WERI-Rb-1 (cell line): ENCODE results near the gene ZSCAN5B.
"Not testable (repeated sequence)": the region's sequence is repeated elsewhere in the genome, so short reads cannot be mapped to it uniquely, and the experiment has no call there.

Experiments
- DNase-seq: peaks from one replicate; pipeline ENCODE4 v3.0.0-alpha.2; 2020
- H3K27ac ChIP-seq: fragments of 250-450 bp; sonication (Bioruptor Pico); 2 replicates; pipeline ENCODE4 v1.5.1; 2020; ENCODE audit warnings: mild to moderate bottlenecking, moderate library complexity
- H3K27me3 ChIP-seq: fragments of 250-450 bp; sonication (Bioruptor Pico); 2 replicates; pipeline ENCODE4 v1.5.1; 2021; ENCODE audit warnings: mild to moderate bottlenecking, low read depth, moderate library complexity; ENCODE audit not compliant: insufficient read depth, severe bottlenecking
- H3K36me3 ChIP-seq: fragments of 250-450 bp; sonication (Bioruptor Pico); 2 replicates; pipeline ENCODE4 v1.5.1; 2020; ENCODE audit warnings: mild to moderate bottlenecking, moderate library complexity
- H3K4me3 ChIP-seq: 2 replicates; pipeline ENCODE4 v1.5.1; 2011; ENCODE audit warnings: low read depth, mild to moderate bottlenecking, control low read depth, low read length
- H3K9me3 ChIP-seq: fragments of 250-450 bp; sonication (Bioruptor Pico); 2 replicates; pipeline ENCODE4 v1.5.1; 2021; ENCODE audit warnings: mild to moderate bottlenecking, moderate library complexity; ENCODE audit not compliant: severe bottlenecking
- CTCF ChIP-seq: IDR thresholded peaks from 2 replicates; pipeline ENCODE4 v1.5.1; 2011; ENCODE audit warnings: low read depth, mild to moderate bottlenecking, control low read depth, inconsistent platforms, low read length

The ZSCAN5B gene

GRCh38 chr19:56152644-56153043 is 44.9 kb downstream of the ZSCAN5B start:
- H3K9me3 ChIP-seq, result peaks cover 2% of the 10 kb centered on the region
- peak overlapping the region; percentile 57 for H3K27ac ChIP-seq
- no peak for TF ChIP-seq CTCF
- peaks cover 34% of the 10 kb centered on the region for H3K36me3 ChIP-seq
- no peaks in the 10 kb centered on the region for H3K27me3 ChIP-seq
- peak; percentile 19 for DNase-seq
- no peak overlapping the region for H3K4me3 ChIP-seq

- Histone ChIP-seq H3K36me3 (peaks cover 31% of the 10 kb centered on the region), H3K27me3 (no peaks in the 10 kb centered on the region), H3K9me3 (peaks cover 2% of the 10 kb centered on the region), H3K4me3 (no peak overlapping the region), H3K27ac (no peak overlapping the region)
- no peak for DNase-seq
- TF ChIP-seq CTCF, result no peak
These were observed 47.2 kb downstream of the ZSCAN5B start for GRCh38 chr19:56150358-56150757.

- Histone ChIP-seq H3K27ac (no peak overlapping the region), H3K27me3 (no peaks in the 10 kb centered on the region), H3K4me3 (no peak overlapping the region), H3K36me3 (peaks cover 26% of the 10 kb centered on the region), H3K9me3 (peaks cover 2% of the 10 kb centered on the region)
- no peak for TF ChIP-seq CTCF
- no peak for DNase-seq
These were observed 47.9 kb downstream of the ZSCAN5B start for GRCh38 chr19:56149656-56150038.

GRCh38 chr19:56148955-56149655 is 48.5 kb downstream of the ZSCAN5B start:
- not testable (repeated sequence) for DNase-seq, H3K4me3 ChIP-seq, H3K27ac ChIP-seq, H3K27me3 ChIP-seq, H3K9me3 ChIP-seq
- H3K36me3 ChIP-seq, result peaks cover 21% of the 10 kb centered on the region

GRCh38 chr19:56148096-56148495 is 49.5 kb downstream of the ZSCAN5B start:
- TF ChIP-seq CTCF, result no peak
- Histone ChIP-seq H3K36me3 (peaks cover 17% of the 10 kb centered on the region), H3K4me3 (no peak overlapping the region), H3K27me3 (no peaks in the 10 kb centered on the region), H3K27ac (no peak overlapping the region), H3K9me3 (peaks cover 2% of the 10 kb centered on the region)
- DNase-seq, result no peak

- no peaks in the 10 kb centered on the region for H3K9me3 ChIP-seq
- peaks cover 25% of the 10 kb centered on the region for H3K36me3 ChIP-seq
- no peak for TF ChIP-seq CTCF
- no peak for DNase-seq
- H3K4me3 ChIP-seq, result no peak overlapping the region
- no peak overlapping the region for H3K27ac ChIP-seq
- H3K27me3 ChIP-seq, result no peaks in the 10 kb centered on the region
These were observed 50.3 kb downstream of the ZSCAN5B start for GRCh38 chr19:56147307-56147706.
